Gastroesophageal sphincter (tissue), 3 donors: ENCODE measurements around the gene GHITM.

Experiments
- CTCF ChIP-seq, 4 experiments: fragments of 200-600 bp in 2 of 4; fragments of 450-650 bp in 2 of 4; sonication (generic) in 1 of 4; IDR thresholded peaks; one replicate each; pipeline ENCODE4 v1.5.1; 2017 to 2019; ENCODE audit warnings: antibody characterized with exemption in 4 of 4, mild to moderate bottlenecking in 2 of 4, moderate library complexity in 2 of 4
- POLR2A ChIP-seq, 2 donors: fragments of 450-650 bp; IDR thresholded peaks; one replicate each; pipeline ENCODE4 v1.6.1; 2017; ENCODE audit warnings: antibody characterized with exemption in 2 of 2, mild to moderate bottlenecking in 2 of 2, moderate library complexity in 1 of 2

- TF ChIP-seq CTCF (IDR thresholded peaks at IDR 0.05) (no peak), POLR2A (IDR thresholded peaks at IDR 0.05) (no peak)
These were observed 19.2 kb downstream of the GHITM start for GRCh38 chr10:84158550-84158949.
